GM19351 (cell line): ENCODE data around the gene KCNJ1.

Source experiments
- ATAC-seq: cut with Tn5 transposase; IDR thresholded peaks from one replicate; pipeline ENCODE4 v1.9.1; 2021; ENCODE audit warnings: mild to moderate bottlenecking, moderate library complexity; ENCODE audit not compliant: unreplicated experiment

The KCNJ1 gene

GRCh38 chr11:128902515-128903066 lies 35.5 kb upstream of the KCNJ1 start:
- no peak for ATAC-seq

- no peak for ATAC-seq
Observed at GRCh38 chr11:128901653-128902514, 34.8 kb upstream of the KCNJ1 start.

- ATAC-seq: no peak
Observed at GRCh38 chr11:128900468-128900867, 33.4 kb upstream of the KCNJ1 start.

- ATAC-seq: no peak
Observed at GRCh38 chr11:128898580-128899344, 31.7 kb upstream of the KCNJ1 start.

- no peak for ATAC-seq
Observed at GRCh38 chr11:128897826-128898225, 30.7 kb upstream of the KCNJ1 start.

GRCh38 chr11:128896356-128896755 lies 29.3 kb upstream of the KCNJ1 start:
- ATAC-seq: no peak

- ATAC-seq: no peak
Observed at GRCh38 chr11:128895526-128895925, 28.4 kb upstream of the KCNJ1 start.

GRCh38 chr11:128894685-128895084 lies 27.6 kb upstream of the KCNJ1 start:
- no peak for ATAC-seq

- ATAC-seq: peak; percentile 3
Observed at GRCh38 chr11:128894286-128894681, 27.2 kb upstream of the KCNJ1 start.

GRCh38 chr11:128893578-128894285 lies 26.6 kb upstream of the KCNJ1 start:
- ATAC-seq: peak; percentile 70

GRCh38 chr11:128892866-128893565 lies 25.9 kb upstream of the KCNJ1 start:
- ATAC-seq: no peak

GRCh38 chr11:128891913-128892398 lies 24.9 kb upstream of the KCNJ1 start:
- no peak for ATAC-seq

GRCh38 chr11:128890543-128891368 lies 23.7 kb upstream of the KCNJ1 start, which contains the start of gene KCNJ5:
Gene KCNJ5 (plus strand): TSS chr11:128891356. CDS start chr11:128911274, 19,918 bp downstream.
- no peak for ATAC-seq

GRCh38 chr11:128890216-128890542 lies 23.1 kb upstream of the KCNJ1 start:
- no peak for ATAC-seq

- ATAC-seq: no peak
Observed at GRCh38 chr11:128889657-128890213, 22.6 kb upstream of the KCNJ1 start.

- no peak for ATAC-seq
Observed at GRCh38 chr11:128888034-128888985, 21.2 kb upstream of the KCNJ1 start.

- no peak for ATAC-seq
Observed at GRCh38 chr11:128886406-128887124, 19.5 kb upstream of the KCNJ1 start.
